ENCODE data around the gene NUP210L. TPM values are rescaled to one million over a fixed set of nuclear protein-coding genes. Genes with fewer than 3 reads are reported as not detected.

The NUP210L gene
- total and polyA plus RNA-seq, 9 donors = 0.07 to 0.10 TPM; not detected in 7

DNA sequence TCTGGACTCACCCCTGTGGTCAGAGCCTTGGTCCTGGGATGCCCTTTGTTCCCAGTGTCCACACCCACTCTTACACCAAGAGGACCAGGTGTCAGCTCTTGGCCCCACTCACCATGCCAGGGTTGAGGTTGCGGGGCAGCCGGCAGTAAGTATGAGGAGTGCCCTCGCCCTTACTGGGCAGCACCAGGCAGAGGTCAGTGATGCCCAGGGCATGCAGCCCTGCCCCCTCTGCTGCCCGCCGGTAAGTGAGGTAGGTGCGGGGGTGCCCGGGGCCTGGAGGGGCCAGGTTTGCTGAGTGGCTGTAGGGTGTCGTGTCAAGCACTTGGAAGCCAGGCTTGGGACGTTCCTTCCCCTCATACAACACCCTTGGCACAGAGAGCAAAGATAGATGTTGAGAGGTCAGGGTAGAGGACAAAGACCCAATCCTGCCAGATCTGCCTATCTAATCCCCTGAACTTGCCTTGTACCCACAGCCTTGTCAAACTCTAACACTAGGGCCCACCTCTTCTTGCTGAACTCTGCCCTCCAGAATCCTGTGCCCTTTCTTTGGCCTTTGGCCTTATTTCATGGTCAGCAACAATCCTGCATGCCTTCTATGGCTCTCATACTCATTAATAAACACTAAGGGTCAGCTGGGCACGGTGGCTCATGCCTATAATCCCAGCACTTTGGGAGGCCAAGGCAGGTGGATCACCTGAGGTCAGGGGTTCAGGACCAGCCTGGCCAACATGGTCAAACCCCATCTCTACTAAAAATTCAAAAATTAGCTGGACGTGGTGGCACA, 211.9 kb downstream of the NUP210L start:
- WGBS, 3 donors = 84 to 91% (median 91%) methylated on average over 11 of the region's 11 CpGs
- no peak overlapping the region for H3K4me3 ChIP-seq
- H3K36me3 ChIP-seq = no peaks in the 10 kb centered on the region
- no peaks in the 10 kb centered on the region for H3K27me3 ChIP-seq
- intact Hi-C loops (cut with DNase I) = loop anchor here in 3 of 4 donors (10.0 kb wide), 2 partner anchors 148 to 268 kb away; partner anchors contain the start of genes ILF2 (in 2 of the 3) and NPR1 (in 2 of the 3)
- TF ChIP-seq, protein P1, sequence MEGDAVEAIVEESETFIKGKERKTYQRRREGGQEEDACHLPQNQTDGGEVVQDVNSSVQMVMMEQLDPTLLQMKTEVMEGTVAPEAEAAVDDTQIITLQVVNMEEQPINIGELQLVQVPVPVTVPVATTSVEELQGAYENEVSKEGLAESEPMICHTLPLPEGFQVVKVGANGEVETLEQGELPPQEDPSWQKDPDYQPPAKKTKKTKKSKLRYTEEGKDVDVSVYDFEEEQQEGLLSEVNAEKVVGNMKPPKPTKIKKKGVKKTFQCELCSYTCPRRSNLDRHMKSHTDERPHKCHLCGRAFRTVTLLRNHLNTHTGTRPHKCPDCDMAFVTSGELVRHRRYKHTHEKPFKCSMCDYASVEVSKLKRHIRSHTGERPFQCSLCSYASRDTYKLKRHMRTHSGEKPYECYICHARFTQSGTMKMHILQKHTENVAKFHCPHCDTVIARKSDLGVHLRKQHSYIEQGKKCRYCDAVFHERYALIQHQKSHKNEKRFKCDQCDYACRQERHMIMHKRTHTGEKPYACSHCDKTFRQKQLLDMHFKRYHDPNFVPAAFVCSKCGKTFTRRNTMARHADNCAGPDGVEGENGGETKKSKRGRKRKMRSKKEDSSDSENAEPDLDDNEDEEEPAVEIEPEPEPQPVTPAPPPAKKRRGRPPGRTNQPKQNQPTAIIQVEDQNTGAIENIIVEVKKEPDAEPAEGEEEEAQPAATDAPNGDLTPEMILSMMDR (IDR thresholded peaks at IDR 0.05) = no peak
- TF ChIP-seq EP300 (IDR thresholded peaks at IDR 0.05) = no peak
- no peak for TF ChIP-seq POLR2A (IDR thresholded peaks at IDR 0.05)
- peak in 1 of 5 donors; percentile 16 for DNase-seq
- H3K9me3 ChIP-seq = no peaks in the 10 kb centered on the region
- H3K27ac ChIP-seq = no peak overlapping the region
- peaks cover 7% of the 10 kb centered on the region for H3K4me1 ChIP-seq (ENCODE audit: insufficient read depth)

MicroRNAs encoded within 50 kb of the gene (microRNA counts, 767-probe panel; counts per million panel counts)
- 530 counts per million, percentile 78 among the panel's probes with 10 or more counts for microRNA hsa-miR-190b

Small RNA genes within 50 kb of the gene (microRNA-seq; reads per million reads assigned to microRNA genes)
- gene MIR190B = 3.8 to 8.2 (median 4.3) reads per million in 3 donors
- 0 to 0.32 (median 0.18) reads per million in 3 donors for gene MIR5698
- gene MIR6737 = 0 to 0.89 (median 0.32) reads per million in 3 donors

Small RNA genes within 50 kb of the gene (small RNA-seq; reads per million reads assigned to genes)
- gene MIR190B (1.8 reads per million, percentile 70 among the genes with 10 or more reads in this experiment), gene MIR5698 (not detected), gene MIR6737 (not detected), gene RNU6-179P (not detected)

Other genes with a start within 250 kb of the NUP210L start
- gene GATAD2B, start 232.1 kb downstream of the NUP210L start, total RNA-seq = 10 to 100 TPM; 14.1 to 73.0 (median 58.3) TPM
- 10 to 100 TPM; 11.2 to 22.0 TPM for gene GATAD2B, start 232.1 kb downstream of the NUP210L start, polyA plus RNA-seq
- gene DENND4B, start 208.4 kb downstream of the NUP210L start, total RNA-seq = 10 to 100 TPM; 21.3 to 83.1 (median 57.3) TPM
- gene DENND4B, start 208.4 kb downstream of the NUP210L start, polyA plus RNA-seq = 10 to 100 TPM; 20.9 to 29.6 TPM
- 10 to 100 TPM; 19.2 to 52.5 (median 37.9) TPM for gene CRTC2, start 196.5 kb downstream of the NUP210L start, total RNA-seq
- gene CRTC2, start 196.5 kb downstream of the NUP210L start, polyA plus RNA-seq = 10 to 100 TPM; 20.3 to 44.6 TPM
- 10 to 100 TPM; 59.3 to 83.7 (median 67.2) TPM for gene SLC39A1, start 191.5 kb downstream of the NUP210L start, total RNA-seq
- gene SLC39A1, start 191.5 kb downstream of the NUP210L start, polyA plus RNA-seq = 100 to 1,000 TPM in 1 of 2 donors, 10 to 100 TPM in 1; 83.6 to 121 TPM
- gene CREB3L4, start 187.2 kb downstream of the NUP210L start, total RNA-seq = 10 to 100 TPM; 10.5 to 24.9 (median 14.9) TPM
- 10 to 100 TPM; 17.6 to 27.2 TPM for gene CREB3L4, start 187.2 kb downstream of the NUP210L start, polyA plus RNA-seq
- 100 to 1,000 TPM in 2 of 7 donors, 10 to 100 TPM in 5; 82.7 to 207 (median 88.6) TPM for gene JTB, start 177.4 kb downstream of the NUP210L start, total RNA-seq
- gene JTB, start 177.4 kb downstream of the NUP210L start, polyA plus RNA-seq = 100 to 1,000 TPM in 1 of 2 donors, 10 to 100 TPM in 1; 77.5 to 150 TPM
- 100 to 1,000 TPM in 4 of 7 donors, 10 to 100 TPM in 3; 31.4 to 147 (median 101) TPM for gene RAB13, start 168.7 kb downstream of the NUP210L start, total RNA-seq
- 100 to 1,000 TPM; 155 to 190 TPM for gene RAB13, start 168.7 kb downstream of the NUP210L start, polyA plus RNA-seq
- 1,000 to 10,000 TPM; 3,441 to 7,027 (median 4,323) TPM for gene RPS27, start 164.3 kb downstream of the NUP210L start, total RNA-seq
- over 10,000 TPM; 15,496 to 24,704 TPM for gene RPS27, start 164.3 kb downstream of the NUP210L start, polyA plus RNA-seq
- 100 to 1,000 TPM in 4 of 7 donors, 10 to 100 TPM in 3; 83.8 to 146 (median 120) TPM for gene TPM3, start 37.0 kb upstream of the NUP210L start, total RNA-seq
- gene TPM3, start 37.0 kb upstream of the NUP210L start, polyA plus RNA-seq = 100 to 1,000 TPM in 1 of 2 donors, 10 to 100 TPM in 1; 78.0 to 316 TPM
- 1 to 10 TPM in 1 of 7 donors, not detected in 6; 2.4 TPM for gene CFAP141, start 51.3 kb upstream of the NUP210L start, total RNA-seq
- gene CFAP141, start 51.3 kb upstream of the NUP210L start, polyA plus RNA-seq = not detected
- gene UBAP2L, start 65.9 kb upstream of the NUP210L start, total RNA-seq = 100 to 1,000 TPM in 5 of 7 donors, 10 to 100 TPM in 2; 45.5 to 161 (median 133) TPM
- gene UBAP2L, start 65.9 kb upstream of the NUP210L start, polyA plus RNA-seq = 100 to 1,000 TPM in 1 of 2 donors, 10 to 100 TPM in 1; 76.4 to 172 TPM
- 100 to 1,000 TPM in 2 of 7 donors, 10 to 100 TPM in 5; 67.2 to 134 (median 81.3) TPM for gene HAX1, start 117.6 kb upstream of the NUP210L start, total RNA-seq
- 100 to 1,000 TPM in 1 of 2 donors, 10 to 100 TPM in 1; 90.1 to 198 TPM for gene HAX1, start 117.6 kb upstream of the NUP210L start, polyA plus RNA-seq
- gene AQP10, start 166.0 kb upstream of the NUP210L start, total RNA-seq = 1 to 10 TPM in 1 of 7 donors, under 1 TPM in 1, not detected in 5; 0.23 to 1.0 TPM
- under 1 TPM in 1 of 2 donors, not detected in 1; 0.13 TPM for gene AQP10, start 166.0 kb upstream of the NUP210L start, polyA plus RNA-seq
- gene ATP8B2, start 170.5 kb upstream of the NUP210L start, total RNA-seq = 100 to 1,000 TPM in 1 of 7 donors, 10 to 100 TPM in 6; 59.7 to 112 (median 83.7) TPM
- gene ATP8B2, start 170.5 kb upstream of the NUP210L start, polyA plus RNA-seq = 10 to 100 TPM; 53.0 to 54.7 TPM